ENCODE measurements around the gene FASTKD1. TPM values are rescaled to one million over a fixed set of nuclear protein-coding genes. Genes with fewer than 3 reads are reported as not detected.

Gene FASTKD1
- total and polyA plus RNA-seq, 10 of the 15 experiments (the other 5 are each of a cell fraction or from before 2014, with no cell fraction given): 45.6 to 76.1 (median 63.4) TPM

DNA sequence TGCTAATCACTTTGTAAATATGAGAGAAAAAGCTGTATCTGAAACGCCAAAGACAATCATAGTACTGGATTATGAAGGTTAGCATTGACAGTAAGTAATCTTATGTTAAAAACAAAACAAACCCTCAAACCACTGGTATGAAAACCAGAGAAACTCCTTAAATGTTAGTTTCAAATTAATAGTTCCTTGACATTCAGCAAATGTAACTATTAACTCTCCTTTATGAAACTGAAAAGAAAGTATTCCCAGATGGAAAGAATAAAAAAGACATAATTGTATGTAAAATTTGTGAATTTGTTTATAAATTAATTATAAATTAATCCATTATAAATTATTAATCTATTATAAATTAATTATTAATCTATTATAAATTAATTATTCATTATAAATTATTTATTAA, 12.3 kb downstream of the FASTKD1 start:
- no TSS peak for BruUV-seq (replicated peaks)
- Histone ChIP-seq H3K79me2 (ENCODE audit: control insufficient read depth, insufficient read depth, low read length) (no peaks in the 10 kb centered on the region), H3K9ac (ENCODE audit: control insufficient read depth, insufficient read depth, low read length) (no peak overlapping the region), H4K20me1 (ENCODE audit: control insufficient read depth, insufficient read depth) (no peaks in the 10 kb centered on the region), H3K4me1 (ENCODE audit: control insufficient read depth, insufficient read depth, low read length) (no peaks in the 10 kb centered on the region), H3K27me3 (replicated peaks in 1 of 2; ENCODE audit: control insufficient read depth in 2 of 2, insufficient read depth in 2 of 2, low read length in 1 of 2) (no peaks in the 10 kb centered on the region), H3K36me3 (ENCODE audit: control insufficient read depth in 2 of 2, insufficient read depth in 2 of 2, low read length in 1 of 2) (peaks cover 1 to 12% of the 10 kb centered on the region in 2 experiments; a peak in 1 of 4 replicates), H3K4me3 (no peak overlapping the region), H3K27ac (ENCODE audit: control insufficient read depth, insufficient read depth) (no peak overlapping the region), H3K9me3 (replicated peaks; ENCODE audit: control insufficient read depth, insufficient read depth, low read length) (peaks cover 2% of the 10 kb centered on the region; the same call in 2 of the 3 replicates), H3K4me2 (ENCODE audit: control insufficient read depth, insufficient read depth) (no peak overlapping the region), H2AFZ (ENCODE audit: control insufficient read depth, low read depth, low read length) (no peak overlapping the region)
- ChIA-PET SMC1A (ENCODE audit: uncharacterized antibody, unreplicated experiment) (interaction anchor here (1.5 kb wide), 1 partner anchor 11 kb away, joined by 3 read pairs; no protein-coding TSS in a partner anchor), RAD21 (ENCODE audit: unreplicated experiment) (no interaction called here), POLR2A (interaction anchor here (0.6 kb wide), 1 partner anchor 1296 kb away, joined by 4 read pairs; no protein-coding TSS in a partner anchor), CTCF (interaction anchor here (1.1 kb wide), 1 partner anchor 33 kb away, joined by 3 read pairs; no protein-coding TSS in a partner anchor)
- ATAC-seq (no peak), FAIRE-seq (peak; percentile 7), DNase-seq (ENCODE audit: low read depth, low spot score) (no peak)
- TF ChIP-seq, protein P1, sequence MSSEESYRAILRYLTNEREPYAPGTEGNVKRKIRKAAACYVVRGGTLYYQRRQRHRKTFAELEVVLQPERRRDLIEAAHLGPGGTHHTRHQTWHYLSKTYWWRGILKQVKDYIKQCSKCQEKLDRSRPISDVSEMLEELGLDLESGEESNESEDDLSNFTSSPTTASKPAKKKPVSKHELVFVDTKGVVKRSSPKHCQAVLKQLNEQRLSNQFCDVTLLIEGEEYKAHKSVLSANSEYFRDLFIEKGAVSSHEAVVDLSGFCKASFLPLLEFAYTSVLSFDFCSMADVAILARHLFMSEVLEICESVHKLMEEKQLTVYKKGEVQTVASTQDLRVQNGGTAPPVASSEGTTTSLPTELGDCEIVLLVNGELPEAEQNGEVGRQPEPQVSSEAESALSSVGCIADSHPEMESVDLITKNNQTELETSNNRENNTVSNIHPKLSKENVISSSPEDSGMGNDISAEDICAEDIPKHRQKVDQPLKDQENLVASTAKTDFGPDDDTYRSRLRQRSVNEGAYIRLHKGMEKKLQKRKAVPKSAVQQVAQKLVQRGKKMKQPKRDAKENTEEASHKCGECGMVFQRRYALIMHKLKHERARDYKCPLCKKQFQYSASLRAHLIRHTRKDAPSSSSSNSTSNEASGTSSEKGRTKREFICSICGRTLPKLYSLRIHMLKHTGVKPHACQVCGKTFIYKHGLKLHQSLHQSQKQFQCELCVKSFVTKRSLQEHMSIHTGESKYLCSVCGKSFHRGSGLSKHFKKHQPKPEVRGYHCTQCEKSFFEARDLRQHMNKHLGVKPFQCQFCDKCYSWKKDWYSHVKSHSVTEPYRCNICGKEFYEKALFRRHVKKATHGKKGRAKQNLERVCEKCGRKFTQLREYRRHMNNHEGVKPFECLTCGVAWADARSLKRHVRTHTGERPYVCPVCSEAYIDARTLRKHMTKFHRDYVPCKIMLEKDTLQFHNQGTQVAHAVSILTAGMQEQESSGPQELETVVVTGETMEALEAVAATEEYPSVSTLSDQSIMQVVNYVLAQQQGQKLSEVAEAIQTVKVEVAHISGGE (CRISPR knock-in tag; IDR thresholded peaks at IDR 0.05): no peak
- TF ChIP-seq SMAD5 (IDR thresholded peaks at IDR 0.05; ENCODE audit: low read depth) (no peak), KLF5 (IDR thresholded peaks at IDR 0.05; ENCODE audit: partially characterized antibody) (no peak), SRF (IDR thresholded peaks at IDR 0.05; ENCODE audit: low read depth in 2 of 2, low read length in 2 of 2) (no peak), NFYB (IDR thresholded peaks at IDR 0.05; ENCODE audit: insufficient read depth, low read depth, low read length) (no peak), ESRRA (IDR thresholded peaks at IDR 0.05; ENCODE audit: low read length) (no peak), JUND (IDR thresholded peaks at IDR 0.05; ENCODE audit: low read depth, low read length) (no peak), HDGF (IDR thresholded peaks at IDR 0.05) (no peak), ZSCAN29 (IDR thresholded peaks at IDR 0.05) (no peak), MXI1 (IDR thresholded peaks at IDR 0.05; ENCODE audit: low read depth, low read length) (no peak), SMARCA5 (IDR thresholded peaks at IDR 0.05) (no peak)
- TF ChIP-seq, protein P2, sequence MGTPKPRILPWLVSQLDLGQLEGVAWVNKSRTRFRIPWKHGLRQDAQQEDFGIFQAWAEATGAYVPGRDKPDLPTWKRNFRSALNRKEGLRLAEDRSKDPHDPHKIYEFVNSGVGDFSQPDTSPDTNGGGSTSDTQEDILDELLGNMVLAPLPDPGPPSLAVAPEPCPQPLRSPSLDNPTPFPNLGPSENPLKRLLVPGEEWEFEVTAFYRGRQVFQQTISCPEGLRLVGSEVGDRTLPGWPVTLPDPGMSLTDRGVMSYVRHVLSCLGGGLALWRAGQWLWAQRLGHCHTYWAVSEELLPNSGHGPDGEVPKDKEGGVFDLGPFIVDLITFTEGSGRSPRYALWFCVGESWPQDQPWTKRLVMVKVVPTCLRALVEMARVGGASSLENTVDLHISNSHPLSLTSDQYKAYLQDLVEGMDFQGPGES (IDR thresholded peaks at IDR 0.05): no peak
- TF ChIP-seq, protein P3, sequence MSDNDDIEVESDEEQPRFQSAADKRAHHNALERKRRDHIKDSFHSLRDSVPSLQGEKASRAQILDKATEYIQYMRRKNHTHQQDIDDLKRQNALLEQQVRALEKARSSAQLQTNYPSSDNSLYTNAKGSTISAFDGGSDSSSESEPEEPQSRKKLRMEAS (IDR thresholded peaks at IDR 0.05; ENCODE audit: low read depth, low read length): no peak
- 95% methylated on average over 1 of the region's 1 CpG for WGBS (ENCODE audit: insufficient coverage, insufficient replicate concordance, low lambda C conversion rate, missing lambda C conversion rate)
- in situ Hi-C loops (cut with MboI) (no loop called here), intact Hi-C loops (cut with micrococcal nuclease; ENCODE audit: unreplicated experiment) (no loop called here)

Data from GM12878 (cell line).